Dermis blood vessel endothelial cell (primary cell): ENCODE data around the gene BEND5. TPM values are rescaled to one million over a fixed set of nuclear protein-coding genes. Genes with fewer than 3 reads are reported as not detected.
A peak's percentile ranks its signal among the peaks of the same experiment; 100 is the strongest.

Source experiments
- DNase-seq: peaks from one replicate; pipeline ENCODE4 v3.0.0; 2010
- total RNA-seq: library from RNA; depleted of rRNA; stranded (reverse); fragments of >200 nt; gene quantifications from 2 replicates; pipeline ENCODE4 v1.2.3, GENCODE V29; 2014

Gene BEND5
- total RNA-seq, 1 donor from 2014 or later, result 0.17 TPM

GRCh38 chr1:48718116-48718630 lies 58.5 kb downstream of the BEND5 start:
- no peak for DNase-seq

DNA sequence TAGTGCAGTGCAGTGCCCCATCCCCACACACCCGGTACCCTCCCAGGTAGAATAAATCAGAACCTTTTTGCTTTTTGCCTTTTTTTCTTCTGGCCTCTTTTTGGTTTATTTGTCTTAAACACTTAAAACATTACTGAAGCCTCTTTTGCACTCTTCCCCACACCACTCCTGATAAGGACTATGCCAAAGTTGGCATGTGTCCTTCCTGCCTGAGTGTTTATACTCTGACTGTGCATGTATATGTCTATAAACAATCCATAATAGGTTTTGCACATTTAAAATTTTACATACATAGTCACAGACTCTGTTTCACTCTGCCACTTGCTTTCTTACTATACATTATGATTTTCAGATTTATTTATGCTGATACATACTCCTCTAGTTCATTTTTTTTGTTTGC lies 59.6 kb downstream of the BEND5 start:
- DNase-seq, result no peak

DNA sequence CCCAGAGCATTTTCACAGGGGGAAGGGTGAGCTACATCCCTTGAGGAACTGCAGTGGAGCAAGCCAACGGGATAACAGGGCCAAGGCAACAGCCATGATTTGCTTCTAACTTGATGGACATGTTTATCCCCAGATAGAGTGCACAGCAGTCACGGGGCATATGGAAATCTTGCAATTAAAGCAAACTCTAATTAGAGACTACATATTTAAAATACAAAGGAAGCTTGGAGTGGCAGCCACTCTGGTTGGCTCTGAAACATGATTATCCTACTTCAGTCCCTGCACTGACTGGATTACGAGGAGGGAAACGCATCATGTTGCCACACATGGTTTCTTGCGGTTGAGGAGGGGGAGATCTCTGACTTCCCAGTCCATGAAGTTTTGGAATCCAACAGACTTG lies 60.8 kb downstream of the BEND5 start:
- DNase-seq, result no peak

DNA sequence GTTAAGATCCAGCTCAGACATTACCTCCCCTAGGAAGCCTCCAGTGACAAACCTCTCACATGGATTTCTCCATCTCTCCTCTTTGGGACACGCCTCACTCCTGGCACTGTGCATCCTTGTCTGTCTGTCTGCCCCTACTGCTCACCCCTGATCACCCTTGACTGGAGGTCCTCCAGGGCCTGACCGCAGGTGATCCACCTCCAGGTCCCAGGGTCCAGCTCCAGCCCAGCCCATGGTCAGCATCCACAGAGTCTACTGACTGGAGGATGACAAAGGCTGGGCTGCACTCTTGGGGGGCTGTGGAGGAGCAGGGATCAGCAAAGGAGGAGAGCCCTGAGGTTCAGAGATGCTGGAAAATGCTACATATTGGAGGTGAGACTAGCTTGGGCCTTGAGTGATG lies 65.8 kb downstream of the BEND5 start:
- no peak for DNase-seq

DNA sequence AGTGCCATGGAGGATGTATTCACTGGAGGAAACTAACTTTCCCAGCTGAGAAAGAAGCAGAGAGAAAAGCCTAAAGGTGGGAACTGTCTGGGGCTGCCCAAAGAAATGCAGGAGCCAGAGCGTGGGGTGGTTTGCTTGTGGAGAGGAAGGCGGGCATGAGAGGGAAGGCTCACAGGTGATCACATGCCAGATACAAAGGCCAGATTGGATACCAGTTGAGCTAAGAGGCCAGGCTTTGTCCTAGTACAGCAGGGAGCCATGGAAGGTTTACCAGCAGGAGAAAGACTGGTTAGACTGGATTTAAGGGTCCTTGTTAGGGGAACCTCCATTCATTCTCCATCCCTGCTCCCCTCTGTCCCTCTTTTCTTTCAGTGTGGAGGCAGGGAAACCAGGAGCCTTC lies 66.4 kb downstream of the BEND5 start:
- DNase-seq, result no peak

DNA sequence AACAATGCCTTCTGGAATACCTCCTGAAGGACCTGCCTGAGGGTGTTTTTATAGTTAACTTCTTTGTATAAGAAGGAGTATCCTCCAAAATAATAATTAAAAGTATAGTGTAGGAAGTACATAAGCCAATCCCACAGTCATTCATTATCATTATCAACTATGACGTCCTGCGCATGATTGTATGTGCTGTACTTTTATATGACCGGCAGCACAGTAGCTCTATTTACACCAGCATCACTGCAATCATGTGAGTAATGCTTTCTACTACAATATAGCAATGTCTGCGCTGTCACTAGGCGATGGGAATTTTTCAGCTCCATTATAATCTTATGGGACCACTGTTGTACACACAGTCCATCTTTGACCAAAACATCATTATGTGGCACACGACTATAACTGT lies 72.0 kb downstream of the BEND5 start:
- DNase-seq, result no peak

- DNase-seq, result no peak
These were observed 75.2 kb downstream of the BEND5 start for GRCh38 chr1:48701445-48701844.

- DNase-seq, result peak; percentile 48
These were observed 79.5 kb downstream of the BEND5 start for GRCh38 chr1:48697066-48697707.

- DNase-seq, result no peak
These were observed 81.5 kb downstream of the BEND5 start for GRCh38 chr1:48695161-48695560.

DNA sequence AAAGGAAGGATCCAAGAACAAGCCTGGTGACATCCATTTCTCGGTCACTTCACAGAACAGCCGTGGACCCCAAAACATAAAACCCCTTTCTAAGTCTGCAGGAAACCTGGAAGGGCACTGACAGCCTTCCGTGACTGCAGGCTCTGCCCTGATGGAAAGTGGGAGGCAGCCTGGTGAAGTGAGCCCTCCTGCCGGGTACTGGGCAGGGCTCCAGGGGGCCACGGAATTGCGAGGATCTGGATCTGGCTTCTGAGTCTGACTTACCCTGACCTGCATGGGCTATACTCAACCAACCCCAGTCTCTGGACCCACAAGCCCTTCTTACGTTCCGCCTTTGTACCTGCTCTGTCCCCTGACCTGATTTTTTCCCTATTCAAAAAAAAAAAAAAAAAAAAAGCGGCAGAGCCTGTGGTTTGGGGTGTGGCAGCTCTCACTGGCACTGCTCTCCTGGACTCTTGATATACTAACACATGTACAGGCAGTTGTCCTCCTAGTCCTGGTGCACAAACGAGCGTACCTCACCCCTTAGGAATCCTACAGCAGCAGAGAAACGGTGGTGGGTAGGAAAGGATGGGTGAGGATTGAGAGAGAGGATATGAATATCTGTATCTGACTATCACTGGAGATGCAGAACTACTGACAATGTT lies 82.9 kb downstream of the BEND5 start:
- no peak for DNase-seq

- no peak for DNase-seq
These were observed 83.5 kb downstream of the BEND5 start for GRCh38 chr1:48693180-48693579.

DNA sequence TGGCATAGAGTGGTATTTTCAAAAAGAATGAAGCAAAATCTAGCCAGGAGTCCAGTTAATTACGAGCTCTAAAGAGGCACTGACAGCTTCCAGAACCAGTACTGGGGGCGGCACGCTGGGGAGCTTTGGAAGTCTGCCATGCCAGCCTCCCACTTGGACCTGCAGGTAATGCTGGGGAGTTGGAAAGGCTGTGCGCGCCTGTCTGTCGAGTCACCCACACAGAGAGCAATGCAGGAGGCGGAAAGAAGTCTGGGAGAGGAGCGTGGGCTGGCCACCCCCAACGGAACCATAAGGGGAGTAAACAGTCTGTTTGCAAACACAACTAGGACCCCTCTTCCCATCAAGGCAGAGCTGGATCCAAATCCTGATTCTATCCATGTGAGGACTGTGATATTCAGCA lies 84.5 kb downstream of the BEND5 start:
- DNase-seq, result no peak

DNA sequence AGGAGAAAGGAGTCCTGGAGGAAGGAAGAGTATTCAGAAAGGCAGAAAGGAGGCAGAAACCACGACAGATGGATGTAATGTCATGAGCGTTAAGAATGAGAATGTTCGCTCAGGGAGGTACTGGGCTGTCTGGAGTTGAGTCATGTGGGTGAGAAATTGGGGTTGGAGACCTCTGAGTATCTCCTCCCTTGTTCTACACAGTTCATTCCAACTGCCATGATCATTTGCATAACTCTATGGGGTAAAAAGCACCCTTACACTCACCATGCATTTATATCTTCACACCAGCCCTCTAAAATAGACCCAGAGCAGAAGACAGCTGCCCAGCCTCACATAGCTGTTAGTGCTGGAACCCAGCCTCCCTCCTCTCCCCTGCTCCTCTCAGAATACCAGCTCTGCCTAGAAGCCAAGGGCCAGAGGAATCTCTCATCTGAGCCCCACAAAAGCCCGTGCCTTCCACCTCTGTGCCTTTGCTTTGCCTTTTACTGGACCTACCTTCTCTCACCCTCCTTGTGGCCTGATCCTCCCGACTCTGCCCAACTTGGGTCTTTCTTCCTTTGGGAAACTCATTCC lies 85.2 kb downstream of the BEND5 start:
- DNase-seq, result no peak

DNA sequence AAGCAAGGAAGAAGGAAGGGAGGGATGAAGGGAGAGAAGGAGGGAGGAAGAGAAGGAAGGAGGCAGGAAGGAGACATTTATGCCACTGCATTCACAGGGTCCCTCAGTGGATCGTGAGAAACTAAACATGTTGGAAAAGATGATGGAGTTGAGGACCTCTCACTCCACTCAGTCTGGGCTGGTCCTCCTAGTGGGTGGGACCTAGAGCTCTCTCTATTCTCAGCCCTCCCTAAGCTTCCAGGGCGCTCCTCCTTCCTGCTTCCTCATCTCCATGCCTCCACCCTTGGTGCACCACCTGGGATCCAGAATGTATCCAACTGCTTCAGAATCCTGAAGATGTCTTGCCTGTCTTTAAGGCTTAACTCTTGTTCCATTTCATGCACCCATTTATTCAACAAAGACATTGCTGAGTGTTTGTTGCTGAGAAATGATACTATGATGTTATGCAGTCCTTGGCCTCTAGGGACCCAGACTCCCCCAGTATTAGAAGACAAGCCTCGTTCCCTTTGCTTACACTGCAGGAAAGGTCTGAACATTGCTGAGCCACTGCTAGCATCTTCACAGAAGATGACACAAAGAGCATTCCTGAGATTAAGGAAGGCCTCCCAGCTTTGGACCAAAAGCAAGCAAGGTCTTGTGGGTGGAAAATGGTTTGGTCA lies 88.5 kb downstream of the BEND5 start:
- DNase-seq, result no peak

GRCh38 chr1:48687282-48688045 lies 89.2 kb downstream of the BEND5 start:
- DNase-seq, result no peak

DNA sequence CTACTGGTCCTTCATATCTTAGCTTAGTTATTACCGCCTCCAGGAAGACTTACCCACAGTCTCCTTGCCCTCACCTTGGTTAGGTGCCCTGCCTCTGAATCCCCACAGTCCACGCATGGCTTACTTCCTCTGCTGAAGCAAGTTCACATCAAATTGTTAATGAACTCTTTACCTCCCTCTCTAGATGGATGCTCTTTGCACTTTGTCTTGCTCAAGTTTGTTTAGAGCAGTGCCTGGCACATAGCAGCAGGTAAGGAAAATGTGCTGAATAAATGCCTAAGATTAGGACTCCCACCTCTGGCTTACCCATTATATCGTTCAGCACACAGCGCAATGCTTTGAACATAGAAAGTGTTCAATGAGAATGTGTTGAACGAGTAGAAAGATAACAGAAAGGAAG lies 90.5 kb downstream of the BEND5 start:
- DNase-seq, result no peak

- no peak for DNase-seq
These were observed 92.3 kb downstream of the BEND5 start for GRCh38 chr1:48684381-48684780.

- DNase-seq, result no peak
These were observed 92.9 kb downstream of the BEND5 start for GRCh38 chr1:48683839-48684238.

- DNase-seq, result no peak
These were observed 95.0 kb downstream of the BEND5 start for GRCh38 chr1:48681476-48682305.

DNA sequence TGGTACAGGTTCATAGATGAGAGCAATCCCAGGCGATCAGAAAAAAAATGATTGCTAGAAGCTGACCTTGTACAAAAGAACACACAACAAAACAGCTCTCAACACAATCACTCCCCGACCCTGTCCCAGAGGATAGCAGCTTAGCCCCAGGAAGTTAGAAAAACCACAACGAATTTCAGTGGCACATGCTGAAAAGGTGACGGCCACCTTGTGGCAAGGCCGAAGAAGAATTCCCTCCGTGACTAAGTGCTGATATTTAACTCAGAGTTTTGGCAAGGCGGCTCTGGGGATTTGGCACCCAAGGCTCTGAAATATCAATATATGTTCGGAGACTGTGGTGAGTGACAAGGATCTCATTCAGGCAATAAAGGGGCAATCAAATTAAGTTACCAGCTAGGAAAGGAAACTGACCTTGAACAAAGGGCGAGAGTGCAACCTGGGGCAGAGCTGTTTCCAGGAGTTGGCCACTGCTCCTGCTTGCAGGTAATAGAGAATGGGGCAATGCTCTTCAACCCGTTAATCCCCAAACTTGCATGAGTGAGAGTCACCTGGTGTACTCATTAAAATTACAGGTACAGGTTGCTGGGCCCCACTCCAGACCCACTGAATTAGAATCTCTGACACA lies 96.2 kb downstream of the BEND5 start:
- no peak for DNase-seq

DNA sequence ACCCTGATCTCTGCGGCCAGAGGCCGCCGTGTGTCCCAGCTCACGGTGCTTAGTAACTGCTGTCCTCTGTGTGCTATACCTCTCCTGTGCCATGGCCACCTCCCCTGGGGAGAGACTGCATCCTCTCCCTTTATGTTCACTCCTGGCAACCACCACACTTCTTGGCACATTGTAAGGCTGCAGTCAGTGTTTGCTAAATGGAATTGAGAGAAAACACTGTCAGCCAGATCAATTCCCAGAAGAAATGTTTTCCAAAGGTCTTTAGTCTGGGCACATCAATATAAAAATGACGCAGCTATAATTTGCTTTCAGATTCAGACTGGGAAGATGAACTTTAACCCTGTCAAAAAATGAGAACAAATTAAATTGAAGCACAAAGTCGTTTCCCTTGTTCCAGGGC lies 96.8 kb downstream of the BEND5 start:
- no peak for DNase-seq
